B cell (primary cell): Measurements from ENCODE around the gene SINHCAF. TPM values are rescaled to one million over a fixed set of nuclear protein-coding genes. Genes with fewer than 3 reads are reported as not detected.

ENCODE experiments used
- ATAC-seq: fragments of 200-7000 bp; cut with Tn5 transposase; one replicate; pipeline ENCODE4 v1.10.0; 2021; ENCODE audit warnings: low read depth, mild to moderate bottlenecking, moderate number of reproducible peaks, moderate library complexity
- CTCF ChIA-PET: fragments of 350-600 bp; sonication (Branson Sonifier 250); formaldehyde crosslinking; loops from one replicate; lab custom pipeline; 2021; ENCODE audit warnings: antibody characterized with exemption, inconsistent platforms; lab: Charles Lee
- POLR2A ChIA-PET: fragments of 350-600 bp; sonication (Branson Sonifier 250); formaldehyde crosslinking; loops from one replicate; lab custom pipeline; 2021; ENCODE audit warnings: antibody characterized with exemption; lab: Charles Lee
- DNase-seq: peaks from one replicate; pipeline ENCODE4 v3.0.0; 2013
- H2AFZ ChIP-seq: 2 replicates; pipeline ENCODE4 v1.6.1; 2012; ENCODE audit warnings: mild to moderate bottlenecking, low read depth, low read length; ENCODE audit not compliant: insufficient read depth, poor library complexity, severe bottlenecking
- H3K27ac ChIP-seq, 2 donors: 1 replicate in 1 of 2; 2 replicates in 1 of 2; pipeline ENCODE4 v1.5.1; 2012 to 2013; ENCODE audit warnings: low read length in 2 of 2, mild to moderate bottlenecking in 2 of 2, moderate library complexity in 1 of 2
- H3K27me3 ChIP-seq, 4 experiments: fragments of 200-600 bp in 1 of 4; sonication (generic) in 1 of 4; replicated peaks in 1 of 4; 1 replicate in 2 of 4; 2 replicates in 2 of 4; pipeline versions ENCODE4 v1.6.1 to v1.7.0; 2013 to 2016; ENCODE audit warnings: low read length in 3 of 4, mild to moderate bottlenecking in 2 of 4, mixed read lengths in 1 of 4, moderate library complexity in 1 of 4; ENCODE audit not compliant: insufficient read depth in 4 of 4, control insufficient read depth in 3 of 4; ENCODE audit errors: control extremely low read depth in 1 of 4
- H3K36me3 ChIP-seq, 2 experiments: replicated peaks in 1 of 2; 1 replicate in 1 of 2; 2 replicates in 1 of 2; pipeline versions ENCODE4 v1.6.1 to v1.7.1; 2013; ENCODE audit warnings: low read length in 1 of 2; ENCODE audit not compliant: insufficient read depth in 2 of 2, control insufficient read depth in 1 of 2; ENCODE audit errors: control extremely low read depth in 1 of 2, extremely low read depth in 1 of 2
- H3K4me1 ChIP-seq, 2 donors: fragments of 200-600 bp in 1 of 2; sonication (generic) in 1 of 2; 1 replicate in 1 of 2; 2 replicates in 1 of 2; pipeline versions ENCODE4 v1.5.1 to v1.6.1; 2013 to 2017; ENCODE audit warnings: low read length in 2 of 2; ENCODE audit not compliant: control insufficient read depth in 2 of 2, insufficient read depth in 2 of 2
- H3K4me2 ChIP-seq: replicated peaks from 2 replicates; pipeline ENCODE3; 2012; ENCODE audit warnings: mild to moderate bottlenecking, low read depth, low read length; ENCODE audit not compliant: poor library complexity, severe bottlenecking
- H3K4me3 ChIP-seq, 5 experiments: fragments of 200-600 bp in 1 of 5; sonication (generic) in 1 of 5; 1 replicate in 3 of 5; 2 replicates in 2 of 5; pipeline versions ENCODE4 v1.5.1 to v1.7.0; 2011 to 2016; ENCODE audit warnings: low read length in 4 of 5, mild to moderate bottlenecking in 4 of 5, low read depth in 2 of 5, control low read depth in 1 of 5, moderate library complexity in 1 of 5; ENCODE audit not compliant: insufficient read depth in 1 of 5; ENCODE audit errors: control extremely low read depth in 1 of 5, extremely low read depth in 1 of 5
- H3K79me2 ChIP-seq: fragments of 200-600 bp; sonication (generic); one replicate; pipeline ENCODE4 v1.6.0; 2016; ENCODE audit warnings: low read length; ENCODE audit not compliant: control insufficient read depth, insufficient read depth
- H3K9ac ChIP-seq: fragments of 200-600 bp; sonication (generic); 2 replicates; pipeline ENCODE4 v1.6.1; 2017; ENCODE audit warnings: mild to moderate bottlenecking, low read length, moderate library complexity
- H3K9me3 ChIP-seq, 3 donors: one replicate each; pipeline versions ENCODE4 v1.6.1 to v1.7.1; 2013; ENCODE audit warnings: low read length in 2 of 3; ENCODE audit not compliant: control insufficient read depth in 2 of 3, insufficient read depth in 1 of 3; ENCODE audit errors: control extremely low read depth in 1 of 3
- H4K20me1 ChIP-seq: 2 replicates; pipeline ENCODE4 v1.6.0; 2012; ENCODE audit warnings: mild to moderate bottlenecking, low read length; ENCODE audit not compliant: insufficient read depth, control insufficient read depth, poor library complexity, severe bottlenecking
- H3K27ac Mint-ChIP-seq: one replicate; pipeline ENCODE4 v1.8.0; 2021; ENCODE audit warnings: mixed read lengths
- H3K27me3 Mint-ChIP-seq: one replicate; pipeline ENCODE4 v1.8.0; 2021; ENCODE audit warnings: mixed read lengths
- H3K4me1 Mint-ChIP-seq: one replicate; pipeline ENCODE4 v1.8.0; 2021; ENCODE audit warnings: mixed read lengths
- H3K4me3 Mint-ChIP-seq: one replicate; pipeline ENCODE4 v1.8.0; 2021; ENCODE audit warnings: mixed read lengths
- H3K9me3 Mint-ChIP-seq: one replicate; pipeline ENCODE4 v1.8.0; 2022; ENCODE audit warnings: mixed read lengths; ENCODE audit not compliant: insufficient read depth
- EZH2 ChIP-seq: IDR thresholded peaks from 2 replicates; pipeline ENCODE4 v1.6.1; 2012; ENCODE audit warnings: borderline replicate concordance, low read depth, mild to moderate bottlenecking, moderate library complexity, low read length; ENCODE audit not compliant: insufficient read depth, poor library complexity, severe bottlenecking
- WGBS: methylation state at CpG from one replicate; pipeline ENCODE4 v1.1.5; 2013; ENCODE audit warnings: missing lambda C conversion rate; ENCODE audit not compliant: insufficient coverage; 5-methylcytosine and 5-hydroxymethylcytosine counted together
- intact Hi-C: fragments of 100-400 bp; cut with micrococcal nuclease; formaldehyde crosslinking; loops from one replicate; pipeline ENCODE4 v1.10.0; 2022
- polyA plus RNA-seq: library from polyadenylated mRNA; depleted of rRNA; stranded (reverse); fragments of >200 nt; gene quantifications from 2 replicates; pipeline ENCODE4 v1.2.3, GENCODE V29; 2012
- total RNA-seq, 2 donors: library from RNA; stranded (reverse); fragments of 120-200 nt in 1 of 2; gene quantifications; 1 replicate in 1 of 2; 2 replicates in 1 of 2; pipeline versions ENCODE4 v1.2.3 to v1.2.4, GENCODE V29; 2013 to 2022
- TF ChIP-seq, protein P1 (sequence below): fragments of 200-600 bp; IDR thresholded peaks from one replicate; pipeline ENCODE4 v1.8.0; 2022; ENCODE audit warnings: antibody characterized with exemption, mild to moderate bottlenecking

SINHCAF gene
- total and polyA plus RNA-seq, 2 donors (not counting 1 experiment from before 2014, with no cell fraction given) = 43.5 to 129 TPM

DNA sequence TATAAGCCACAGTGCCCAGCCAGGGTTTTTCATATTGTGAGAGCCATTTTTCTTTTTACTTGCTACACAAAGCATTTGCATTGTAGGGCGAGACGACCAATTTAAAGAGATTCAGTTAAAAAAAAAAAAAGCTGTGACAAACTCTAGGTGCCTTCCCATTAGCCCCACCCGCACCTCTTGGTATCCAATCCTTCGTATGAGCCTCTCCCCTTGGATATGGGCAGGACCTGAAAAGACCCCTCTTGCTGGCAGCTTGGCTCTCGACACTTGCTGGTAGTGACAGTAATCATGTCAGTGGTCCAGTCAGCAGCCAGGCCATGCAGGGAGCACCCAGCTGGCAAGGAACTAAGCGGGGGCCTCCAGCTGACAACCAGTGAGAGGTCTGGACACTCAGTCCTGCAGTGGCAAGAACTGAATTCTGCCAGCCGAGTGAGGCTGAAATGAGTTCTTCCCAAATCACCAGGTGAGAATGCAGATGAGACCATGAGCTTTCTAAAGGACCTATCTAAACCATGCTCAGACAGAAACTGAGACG lies 46.5 kb downstream of the SINHCAF start:
- DNase-seq (no peak), ATAC-seq (no peak)
- H4K20me1 ChIP-seq = no peaks in the 10 kb centered on the region
- no peaks in the 10 kb centered on the region for H3K4me1 ChIP-seq
- H3K27me3 Mint-ChIP-seq = no peaks in the 10 kb centered on the region
- POLR2A ChIA-PET = no interaction called here
- CTCF ChIA-PET = interaction anchor here (1.9 kb wide), 1 partner anchor 8 kb away, joined by 7 read pairs; no protein-coding TSS in a partner anchor
- no peaks in the 10 kb centered on the region for H3K27me3 ChIP-seq
- peaks cover 0 to under 1% (median 0%) of the 10 kb centered on the region in 3 donors for H3K9me3 ChIP-seq
- no peak overlapping the region for H3K27ac Mint-ChIP-seq
- no peaks in the 10 kb centered on the region for H3K9me3 Mint-ChIP-seq
- no peaks in the 10 kb centered on the region for H3K4me1 Mint-ChIP-seq
- no peak overlapping the region for H3K27ac ChIP-seq
- no peaks in the 10 kb centered on the region for H3K79me2 ChIP-seq
- no peak overlapping the region for H3K9ac ChIP-seq
- peaks cover 17 to 46% of the 10 kb centered on the region in 2 experiments for H3K36me3 ChIP-seq
- 99% methylated on average over 7 of the region's 8 CpGs for WGBS
- no peak for TF ChIP-seq EZH2
- TF ChIP-seq, protein P1, sequence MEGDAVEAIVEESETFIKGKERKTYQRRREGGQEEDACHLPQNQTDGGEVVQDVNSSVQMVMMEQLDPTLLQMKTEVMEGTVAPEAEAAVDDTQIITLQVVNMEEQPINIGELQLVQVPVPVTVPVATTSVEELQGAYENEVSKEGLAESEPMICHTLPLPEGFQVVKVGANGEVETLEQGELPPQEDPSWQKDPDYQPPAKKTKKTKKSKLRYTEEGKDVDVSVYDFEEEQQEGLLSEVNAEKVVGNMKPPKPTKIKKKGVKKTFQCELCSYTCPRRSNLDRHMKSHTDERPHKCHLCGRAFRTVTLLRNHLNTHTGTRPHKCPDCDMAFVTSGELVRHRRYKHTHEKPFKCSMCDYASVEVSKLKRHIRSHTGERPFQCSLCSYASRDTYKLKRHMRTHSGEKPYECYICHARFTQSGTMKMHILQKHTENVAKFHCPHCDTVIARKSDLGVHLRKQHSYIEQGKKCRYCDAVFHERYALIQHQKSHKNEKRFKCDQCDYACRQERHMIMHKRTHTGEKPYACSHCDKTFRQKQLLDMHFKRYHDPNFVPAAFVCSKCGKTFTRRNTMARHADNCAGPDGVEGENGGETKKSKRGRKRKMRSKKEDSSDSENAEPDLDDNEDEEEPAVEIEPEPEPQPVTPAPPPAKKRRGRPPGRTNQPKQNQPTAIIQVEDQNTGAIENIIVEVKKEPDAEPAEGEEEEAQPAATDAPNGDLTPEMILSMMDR = no peak
- H2AFZ ChIP-seq = no peak overlapping the region
- intact Hi-C loops = no loop called here
- H3K4me2 ChIP-seq = no peak overlapping the region
- no peak overlapping the region for H3K4me3 Mint-ChIP-seq
- no peak overlapping the region for H3K4me3 ChIP-seq

DNA sequence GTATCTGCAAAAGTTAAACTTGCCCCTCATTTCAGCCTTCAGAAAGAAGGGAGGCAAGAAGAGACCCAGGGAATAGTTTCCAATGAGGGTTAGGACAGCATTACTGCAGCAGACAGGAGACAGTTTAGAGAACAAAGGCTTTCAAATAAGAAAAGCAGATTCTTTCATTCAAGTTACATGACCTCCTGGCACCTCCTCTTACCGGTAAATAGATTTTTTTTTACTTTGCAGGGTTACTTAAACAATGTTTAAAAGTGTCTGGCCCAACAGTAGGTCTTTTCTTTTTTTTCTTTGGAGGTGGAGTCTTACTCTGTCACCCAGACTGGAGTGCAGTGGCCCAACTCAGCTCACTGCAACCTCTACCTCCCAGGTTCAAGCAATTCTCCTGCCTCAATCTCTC lies 47.1 kb downstream of the SINHCAF start:
- no peaks in the 10 kb centered on the region for H3K27me3 Mint-ChIP-seq
- DNase-seq = no peak
- no peaks in the 10 kb centered on the region for H3K79me2 ChIP-seq
- ATAC-seq = no peak
- intact Hi-C loops = no loop called here
- no peak overlapping the region for H3K4me2 ChIP-seq
- no peak overlapping the region for H2AFZ ChIP-seq
- H3K27ac Mint-ChIP-seq = no peak overlapping the region
- H3K9me3 Mint-ChIP-seq = no peaks in the 10 kb centered on the region
- H3K9me3 ChIP-seq = no peaks in the 10 kb centered on the region
- H3K27me3 ChIP-seq = no peaks in the 10 kb centered on the region
- POLR2A ChIA-PET = no interaction called here
- H4K20me1 ChIP-seq = no peaks in the 10 kb centered on the region
- no peaks in the 10 kb centered on the region for H3K4me1 Mint-ChIP-seq
- no peak overlapping the region for H3K9ac ChIP-seq
- H3K4me3 ChIP-seq = no peak overlapping the region
- H3K4me1 ChIP-seq = no peaks in the 10 kb centered on the region
- CTCF ChIA-PET = interaction anchor here (1.9 kb wide), 1 partner anchor 7 kb away, joined by 7 read pairs; no protein-coding TSS in a partner anchor
- H3K36me3 ChIP-seq = peaks cover 18 to 40% of the 10 kb centered on the region in 2 experiments
- TF ChIP-seq, protein P1 = no peak
- no peak for TF ChIP-seq EZH2
- WGBS = no CpG with 5 or more reads among the region's 1 CpG
- H3K27ac ChIP-seq = no peak overlapping the region
- H3K4me3 Mint-ChIP-seq = no peak overlapping the region
